ENCODE measurements around the gene CYTH1. TPM values are rescaled to one million over a fixed set of nuclear protein-coding genes. Genes with fewer than 3 reads are reported as not detected.

The CYTH1 gene
- total RNA-seq, 4 donors from 2014 or later = 103 to 156 (median 142) TPM

GRCh38 chr17:78822552-78822951 lies 40.5 kb upstream of the CYTH1 start:
- WGBS, 2 donors (ENCODE audit: low coverage in 1 of 2) = 92% methylated on average over 14 of the region's 14 CpGs; no CpG with 5 or more reads in 1 of the 2 donors

GRCh38 chr17:78821961-78822360 lies 39.9 kb upstream of the CYTH1 start:
- no peak overlapping the region for H3K27ac ChIP-seq
- no peak for DNase-seq
- intact Hi-C loops (cut with DNase I; ENCODE audit: low total_unique reads) (no loop called here), in situ Hi-C loops (cut with MboI; ENCODE audit: low pct_ligation_motif_present in 1 of 4, low pct_unique_long_range_greater_than_20kb in 1 of 4, low sequenced_read_pairs in 3 of 4) (loop anchor here in 1 of 4 donors (25.0 kb wide), 1 partner anchor 335 kb away; no protein-coding TSS in a partner anchor)
- whole genome bisulfite sequencing, 2 donors (ENCODE audit: low coverage in 1 of 2) = 94% methylated on average over 8 of the region's 8 CpGs; no CpG with 5 or more reads in 1 of the 2 donors
- no peak overlapping the region for H3K4me3 ChIP-seq
- no peaks in the 10 kb centered on the region for H3K27me3 ChIP-seq
- H3K36me3 ChIP-seq = peaks cover 0 to 74% (median 29%) of the 10 kb centered on the region in 4 donors
- no peak for TF ChIP-seq CTCF (IDR thresholded peaks at IDR 0.05)
- no peak for TF ChIP-seq EP300 (IDR thresholded peaks at IDR 0.05; ENCODE audit: low read depth)
- no peak for TF ChIP-seq POLR2A (IDR thresholded peaks at IDR 0.05)
- TF ChIP-seq POLR2AphosphoS5 (IDR thresholded peaks at IDR 0.05) = no peak
- peaks cover 0 to 3% (median 0%) of the 10 kb centered on the region in 4 donors for H3K4me1 ChIP-seq
- H3K9me3 ChIP-seq = no peaks in the 10 kb centered on the region

More at GRCh38 chr17:78822552-78822951, 40.5 kb upstream of the CYTH1 start:
- H3K36me3 ChIP-seq = peaks cover 0 to 74% (median 28%) of the 10 kb centered on the region in 4 donors
- no peak for TF ChIP-seq EP300 (IDR thresholded peaks at IDR 0.05; ENCODE audit: low read depth)
- no peak for TF ChIP-seq POLR2AphosphoS5 (IDR thresholded peaks at IDR 0.05)
- no peak for TF ChIP-seq POLR2A (IDR thresholded peaks at IDR 0.05)
- no peak for TF ChIP-seq CTCF (IDR thresholded peaks at IDR 0.05)
- no peaks in the 10 kb centered on the region for H3K9me3 ChIP-seq
- H3K4me1 ChIP-seq = peaks cover 0 to 3% (median 0%) of the 10 kb centered on the region in 4 donors
- in situ Hi-C loops (cut with MboI; ENCODE audit: low pct_ligation_motif_present in 1 of 4, low pct_unique_long_range_greater_than_20kb in 1 of 4, low sequenced_read_pairs in 3 of 4) = loop anchor here in 1 of 4 donors (25.0 kb wide), 1 partner anchor 335 kb away; no protein-coding TSS in a partner anchor
- no peak overlapping the region for H3K27ac ChIP-seq
- no peak overlapping the region for H3K4me3 ChIP-seq
- no peak for DNase-seq
- intact Hi-C loops (cut with DNase I; ENCODE audit: low total_unique reads) = no loop called here
- no peaks in the 10 kb centered on the region for H3K27me3 ChIP-seq

- Histone ChIP-seq H3K4me3 (no peak overlapping the region), H3K36me3 (peaks cover 0 to 65% (median 28%) of the 10 kb centered on the region in 4 donors), H3K4me1 (peaks cover 0 to 3% (median 0%) of the 10 kb centered on the region in 4 donors), H3K27ac (no peak overlapping the region), H3K27me3 (no peaks in the 10 kb centered on the region), H3K9me3 (no peaks in the 10 kb centered on the region)
- DNase-seq = no peak
- 95% methylated on average over 13 of the region's 13 CpGs; no CpG with 5 or more reads in 1 of the 2 donors for whole genome bisulfite sequencing, 2 donors (ENCODE audit: low coverage in 1 of 2)
- intact Hi-C loops (cut with DNase I; ENCODE audit: low total_unique reads) = no loop called here
- in situ Hi-C loops (cut with MboI; ENCODE audit: low pct_ligation_motif_present in 1 of 4, low pct_unique_long_range_greater_than_20kb in 1 of 4, low sequenced_read_pairs in 3 of 4) = loop anchor here in 1 of 4 donors (25.0 kb wide), 1 partner anchor 334 kb away; no protein-coding TSS in a partner anchor
- TF ChIP-seq POLR2AphosphoS5 (IDR thresholded peaks at IDR 0.05) = no peak
- TF ChIP-seq EP300 (IDR thresholded peaks at IDR 0.05; ENCODE audit: low read depth) = no peak
- TF ChIP-seq POLR2A (IDR thresholded peaks at IDR 0.05) = no peak
- TF ChIP-seq CTCF (IDR thresholded peaks at IDR 0.05) = no peak
These were observed 38.8 kb upstream of the CYTH1 start for GRCh38 chr17:78820841-78821240.

- Histone ChIP-seq H3K27ac (peak overlapping the region in 3 of 4 donors; percentile 11 to 63 (median 62)), H3K27me3 (no peaks in the 10 kb centered on the region), H3K4me3 (no peak overlapping the region), H3K4me1 (peaks cover 0 to 3% (median 0%) of the 10 kb centered on the region in 4 donors), H3K9me3 (no peaks in the 10 kb centered on the region), H3K36me3 (peaks cover 0 to 59% (median 29%) of the 10 kb centered on the region in 4 donors)
- TF ChIP-seq POLR2AphosphoS5 (IDR thresholded peaks at IDR 0.05) = no peak
- no peak for TF ChIP-seq EP300 (IDR thresholded peaks at IDR 0.05; ENCODE audit: low read depth)
- TF ChIP-seq POLR2A (IDR thresholded peaks at IDR 0.05) = no peak
- TF ChIP-seq CTCF (IDR thresholded peaks at IDR 0.05) = no peak
- WGBS, 2 donors (ENCODE audit: low coverage in 1 of 2) = 91 to 94% methylated on average over 6 to 18 of the region's 18 CpGs
- DNase-seq = no peak
- intact Hi-C loops (cut with DNase I; ENCODE audit: low total_unique reads) = no loop called here
- in situ Hi-C loops (cut with MboI; ENCODE audit: low pct_ligation_motif_present in 1 of 4, low pct_unique_long_range_greater_than_20kb in 1 of 4, low sequenced_read_pairs in 3 of 4) = loop anchor here in 1 of 4 donors (25.0 kb wide), 1 partner anchor 333 kb away; no protein-coding TSS in a partner anchor
These were observed 38.0 kb upstream of the CYTH1 start for GRCh38 chr17:78819806-78820792.
